NCI-H128 (cell line): ENCODE data around the gene TMEM255B.

ENCODE experiments used
- DNase-seq: peaks from one replicate; lab custom pipeline; 2025; ENCODE audit not compliant: unreplicated experiment; lab: John Stamatoyannopoulos, UW

TMEM255B gene

GRCh38 chr13:113856716-113857065 is 97.7 kb downstream of the TMEM255B start:
- DNase-seq, result no peak

- no peak for DNase-seq
Measured at GRCh38 chr13:113857531-113858195, 98.6 kb downstream of the TMEM255B start.

GRCh38 chr13:113859311-113860050 is 100.5 kb downstream of the TMEM255B start:
- DNase-seq, result no peak

- DNase-seq, result no peak
Measured at GRCh38 chr13:113860051-113860664, 101.1 kb downstream of the TMEM255B start.

- DNase-seq, result no peak
Measured at GRCh38 chr13:113860665-113861432, 101.8 kb downstream of the TMEM255B start.

GRCh38 chr13:113861433-113862030 is 102.5 kb downstream of the TMEM255B start:
- DNase-seq, result no peak

GRCh38 chr13:113862191-113862930 is 103.3 kb downstream of the TMEM255B start:
- no peak for DNase-seq

- no peak for DNase-seq
Measured at GRCh38 chr13:113862931-113863523, 104.0 kb downstream of the TMEM255B start.

- no peak for DNase-seq
Measured at GRCh38 chr13:113863524-113864272, 104.7 kb downstream of the TMEM255B start, which contains the start of gene GAS6. TSS of gene GAS6 (minus strand) at chr13:113864076. CDS start at chr13:113863920, 156 bp downstream.

- DNase-seq, result no peak
Measured at GRCh38 chr13:113864273-113864890, 105.4 kb downstream of the TMEM255B start.

- no peak for DNase-seq
Measured at GRCh38 chr13:113865427-113865826, 106.4 kb downstream of the TMEM255B start.
